AG09309 (cell line): Measurements from ENCODE around the gene C1QTNF2.

Source experiments
- DNase-seq: peaks from one replicate; pipeline ENCODE4 v3.0.0-alpha.2; 2010; ENCODE audit warnings: low read depth
- H3K4me3 ChIP-seq: 2 replicates; pipeline ENCODE4 v1.5.1; 2011; ENCODE audit warnings: mild to moderate bottlenecking, low read depth, low read length, moderate library complexity; ENCODE audit not compliant: control insufficient read depth
- CTCF ChIP-seq: IDR thresholded peaks from 2 replicates; pipeline ENCODE4 v1.5.1; 2011; ENCODE audit warnings: mild to moderate bottlenecking, low read depth, low read length, inconsistent platforms; ENCODE audit not compliant: insufficient read depth, control insufficient read depth; ENCODE audit errors: missing control alignments

The C1QTNF2 gene

GRCh38 chr5:160398806-160399205 is 28.4 kb upstream of the C1QTNF2 start:
- peak overlapping the region; percentile 7 for H3K4me3 ChIP-seq
- TF ChIP-seq CTCF = no peak
- no peak for DNase-seq

GRCh38 chr5:160397492-160397891 is 27.1 kb upstream of the C1QTNF2 start:
- no peak for DNase-seq
- TF ChIP-seq CTCF = no peak
- no peak overlapping the region for H3K4me3 ChIP-seq

- no peak for TF ChIP-seq CTCF
- H3K4me3 ChIP-seq = no peak overlapping the region
- no peak for DNase-seq
Observed at GRCh38 chr5:160395111-160395510, 24.7 kb upstream of the C1QTNF2 start.

GRCh38 chr5:160390787-160391696 is 20.6 kb upstream of the C1QTNF2 start:
- DNase-seq = no peak
- peak; percentile 43 for TF ChIP-seq CTCF
- H3K4me3 ChIP-seq = no peak overlapping the region

GRCh38 chr5:160387445-160387844 is 17.0 kb upstream of the C1QTNF2 start:
- H3K4me3 ChIP-seq = no peak overlapping the region
- no peak for TF ChIP-seq CTCF
- DNase-seq = no peak

GRCh38 chr5:160385496-160385895 is 15.1 kb upstream of the C1QTNF2 start:
- no peak overlapping the region for H3K4me3 ChIP-seq
- TF ChIP-seq CTCF = no peak
- DNase-seq = no peak

- TF ChIP-seq CTCF = no peak
- DNase-seq = no peak
- H3K4me3 ChIP-seq = no peak overlapping the region
Observed at GRCh38 chr5:160384681-160385080, 14.3 kb upstream of the C1QTNF2 start.
